GM21390 (cell line): ENCODE results near the gene CEND1.

Experiments
- ATAC-seq: cut with Tn5 transposase; IDR thresholded peaks from one replicate; pipeline ENCODE4 v1.9.1; 2021; ENCODE audit not compliant: unreplicated experiment

The CEND1 gene

DNA sequence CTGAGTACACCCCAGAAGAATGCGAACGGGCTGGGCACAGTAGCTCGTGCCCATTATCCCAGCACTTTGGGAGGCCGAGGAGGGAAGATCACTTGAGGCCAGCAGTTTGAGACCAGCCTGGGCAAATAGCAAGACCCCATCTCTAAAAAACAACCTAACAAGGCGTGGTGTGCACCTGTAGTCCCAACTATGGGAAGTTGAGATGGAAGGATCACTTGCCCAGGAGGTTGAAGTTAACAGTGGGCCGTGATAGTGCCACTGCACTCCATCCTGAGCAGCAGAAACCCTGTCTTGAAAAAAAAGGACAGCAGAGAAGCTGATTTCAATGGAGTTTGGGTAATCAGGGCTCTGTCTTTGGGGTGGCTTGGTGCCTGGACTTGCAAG lies 23.2 kb upstream of the CEND1 start:
- ATAC-seq, result no peak

DNA sequence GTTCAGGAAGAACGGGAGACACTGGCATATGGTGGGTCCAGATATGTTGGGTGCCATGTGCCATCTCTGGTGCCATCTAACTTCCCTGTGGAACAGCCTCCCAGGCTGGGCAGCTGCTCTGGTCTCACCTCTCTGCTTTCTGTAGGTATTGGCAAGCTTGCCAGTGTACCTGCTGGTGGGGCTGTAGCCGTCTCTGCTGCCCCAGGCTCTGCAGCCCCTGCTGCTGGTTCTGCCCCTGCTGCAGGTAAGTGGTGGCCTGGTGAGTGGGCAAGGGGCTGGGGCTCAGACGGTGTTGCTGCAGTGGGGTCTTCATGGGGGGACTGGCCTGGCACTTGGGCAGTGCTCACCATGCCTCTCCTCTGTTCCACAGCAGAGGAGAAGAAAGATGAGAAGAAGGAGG lies 22.5 kb upstream of the CEND1 start:
- ATAC-seq, result no peak

DNA sequence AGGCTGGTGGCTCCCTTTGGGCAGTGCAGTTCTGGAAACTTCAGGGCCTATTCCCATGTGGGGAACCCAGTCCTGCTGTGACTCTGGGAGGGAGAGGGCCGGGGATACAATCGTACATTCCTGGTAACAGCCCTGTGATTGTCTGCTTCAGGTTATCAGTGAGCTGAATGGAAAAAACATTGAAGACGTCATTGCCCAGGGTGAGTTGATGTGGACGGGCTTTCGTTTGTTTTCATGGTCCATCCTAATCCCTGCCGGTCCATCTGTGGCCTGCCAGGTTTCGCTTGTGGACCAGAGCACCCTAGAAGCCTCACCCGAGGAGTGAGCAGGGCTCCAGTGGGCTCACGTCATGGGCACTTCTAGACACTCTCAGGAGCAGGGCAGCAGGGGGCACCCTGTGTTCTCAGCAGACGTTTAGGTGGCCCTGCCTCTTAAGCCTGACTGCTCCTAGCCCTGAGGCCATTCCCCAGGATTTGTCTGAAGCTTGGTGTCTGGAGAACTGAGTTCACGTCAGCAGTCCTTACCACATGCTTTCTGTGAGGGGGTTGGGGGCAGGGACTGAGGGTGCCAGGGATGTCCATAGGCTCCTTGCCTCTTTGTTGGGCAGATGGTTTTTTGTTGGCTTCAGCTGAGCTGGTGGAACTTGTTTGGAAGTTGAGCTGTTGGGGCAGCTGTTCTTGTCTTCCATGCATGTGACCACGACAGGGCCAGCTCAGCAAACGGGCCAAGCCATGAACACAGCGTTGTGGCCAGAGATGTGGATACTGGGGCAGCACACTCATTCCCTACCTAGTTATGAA lies 21.8 kb upstream of the CEND1 start:
- ATAC-seq, result no peak

DNA sequence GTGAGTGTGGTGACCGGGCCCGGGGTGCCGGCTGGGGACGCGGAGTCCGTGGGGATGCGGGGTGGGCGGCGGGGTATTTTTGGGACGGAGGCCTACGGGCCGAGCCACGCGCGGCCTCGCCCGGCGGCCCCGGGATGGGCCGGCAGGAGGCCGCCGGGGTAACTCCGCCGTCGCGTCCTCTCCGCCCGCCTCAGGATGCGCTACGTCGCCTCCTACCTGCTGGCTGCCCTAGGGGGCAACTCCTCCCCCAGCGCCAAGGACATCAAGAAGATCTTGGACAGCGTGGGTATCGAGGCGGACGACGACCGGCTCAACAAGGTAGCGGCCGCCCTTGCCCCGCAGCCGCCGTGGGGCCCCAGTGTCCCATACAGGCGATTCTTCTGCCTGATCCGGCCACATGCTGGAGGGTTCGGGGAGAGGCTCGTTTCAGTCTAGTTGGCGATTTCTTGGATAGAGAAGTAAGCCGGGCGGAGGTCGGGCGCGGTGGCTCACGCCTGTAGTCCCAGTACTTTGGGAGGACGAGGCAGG lies 20.2 kb upstream of the CEND1 start:
- no peak for ATAC-seq

DNA sequence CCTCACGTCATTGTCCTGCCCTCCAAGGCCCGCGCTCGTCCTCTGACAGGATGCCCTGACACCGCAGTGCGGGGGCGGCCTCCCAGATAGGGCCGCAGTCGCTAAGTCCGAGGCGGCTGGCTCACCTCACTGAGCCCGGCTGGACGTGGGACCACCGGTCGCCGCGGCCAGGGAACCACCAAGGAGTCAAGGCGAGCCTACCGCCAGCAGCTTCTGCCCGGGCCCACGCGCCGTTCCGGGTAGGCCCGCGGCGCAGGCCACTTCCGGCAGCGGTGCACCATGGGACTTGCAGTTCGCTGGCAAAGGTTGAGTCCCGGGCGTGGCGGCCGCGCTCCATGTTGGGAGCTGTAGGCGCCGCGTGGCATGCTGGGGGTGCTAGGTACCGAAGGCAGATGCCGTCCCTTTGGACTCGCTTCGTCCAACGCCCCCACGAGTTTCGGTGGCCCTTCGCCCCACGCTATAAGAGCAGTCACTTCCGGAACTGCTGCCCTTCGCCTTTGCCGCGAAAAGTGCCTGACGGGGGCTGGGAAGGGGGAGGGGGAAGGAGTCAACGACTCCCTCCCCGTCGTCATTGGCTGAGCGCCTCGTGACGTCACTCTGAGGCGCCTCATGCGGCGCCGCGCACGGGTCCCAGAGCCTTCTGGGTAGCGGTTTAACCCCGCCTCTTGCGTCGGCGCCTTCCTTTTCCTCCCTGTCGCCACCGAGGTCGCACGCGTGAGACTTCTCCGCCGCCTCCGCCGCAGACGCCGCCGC lies 19.6 kb upstream of the CEND1 start, which contains the start of gene RPLP2:
RPLP2 (plus strand) TSS at position 681 of the 753 bp plus-strand sequence. CDS start 268 bp downstream, outside the sequence.
- ATAC-seq, result peak; percentile 70

DNA sequence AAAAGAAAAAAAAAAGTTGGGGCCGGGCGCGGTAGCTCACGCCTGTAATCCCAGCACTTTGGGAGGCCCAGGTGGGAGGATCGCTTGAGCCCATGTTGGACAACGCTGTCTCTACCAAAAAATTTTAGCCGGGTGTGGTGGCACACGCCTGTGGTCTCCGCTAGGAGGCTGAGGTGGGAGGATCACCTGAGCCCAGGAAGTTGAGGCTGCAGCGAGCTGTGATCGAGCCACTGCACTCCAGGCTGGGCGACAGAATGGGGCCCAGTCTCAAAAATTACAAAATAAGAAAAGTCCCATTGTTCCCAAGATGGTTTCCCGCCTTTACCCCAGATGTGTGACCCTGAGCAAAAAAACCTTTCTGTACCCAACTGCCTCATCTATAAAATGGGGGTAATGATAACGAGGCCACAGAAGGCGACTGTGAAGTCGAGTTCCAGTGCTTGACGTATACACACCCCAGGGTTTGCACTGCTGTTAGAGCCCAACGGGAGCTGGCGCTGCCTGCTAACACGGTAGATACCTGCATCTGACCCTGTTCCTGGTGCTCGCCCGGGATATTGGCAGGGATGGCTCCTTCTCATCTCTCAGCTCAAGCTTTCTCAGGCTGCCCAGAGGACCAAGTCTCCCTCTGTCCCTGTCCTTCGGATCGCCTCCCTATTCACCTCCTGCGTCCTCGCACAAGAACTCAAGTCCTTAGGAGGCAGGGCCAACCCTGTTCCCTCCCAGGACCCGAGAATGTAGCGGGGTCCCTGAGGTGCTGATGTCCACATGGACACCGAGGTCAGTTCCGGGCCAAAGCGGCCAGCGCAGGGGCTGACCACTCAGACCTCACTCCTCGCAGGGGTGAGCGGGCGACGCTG lies 18.8 kb upstream of the CEND1 start:
- no peak for ATAC-seq

DNA sequence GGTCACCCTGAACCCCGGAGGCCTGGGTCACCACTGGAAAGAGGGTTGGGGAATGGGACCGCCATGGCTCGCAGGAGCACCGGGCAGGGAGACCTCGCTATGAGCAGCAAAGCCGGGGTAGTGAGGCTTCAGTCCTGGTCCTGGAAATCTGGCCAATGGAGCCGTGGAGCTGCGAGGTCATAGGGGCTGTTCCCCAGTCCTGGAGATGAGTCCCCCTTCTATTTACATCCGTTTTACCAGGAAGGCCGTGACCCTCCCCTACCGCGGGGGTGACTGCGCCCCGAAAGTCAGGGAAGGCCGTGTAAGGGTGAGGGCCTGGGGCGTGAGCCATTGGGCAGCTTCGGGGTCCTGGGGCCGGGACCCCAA lies 14.7 kb upstream of the CEND1 start:
- no peak for ATAC-seq

DNA sequence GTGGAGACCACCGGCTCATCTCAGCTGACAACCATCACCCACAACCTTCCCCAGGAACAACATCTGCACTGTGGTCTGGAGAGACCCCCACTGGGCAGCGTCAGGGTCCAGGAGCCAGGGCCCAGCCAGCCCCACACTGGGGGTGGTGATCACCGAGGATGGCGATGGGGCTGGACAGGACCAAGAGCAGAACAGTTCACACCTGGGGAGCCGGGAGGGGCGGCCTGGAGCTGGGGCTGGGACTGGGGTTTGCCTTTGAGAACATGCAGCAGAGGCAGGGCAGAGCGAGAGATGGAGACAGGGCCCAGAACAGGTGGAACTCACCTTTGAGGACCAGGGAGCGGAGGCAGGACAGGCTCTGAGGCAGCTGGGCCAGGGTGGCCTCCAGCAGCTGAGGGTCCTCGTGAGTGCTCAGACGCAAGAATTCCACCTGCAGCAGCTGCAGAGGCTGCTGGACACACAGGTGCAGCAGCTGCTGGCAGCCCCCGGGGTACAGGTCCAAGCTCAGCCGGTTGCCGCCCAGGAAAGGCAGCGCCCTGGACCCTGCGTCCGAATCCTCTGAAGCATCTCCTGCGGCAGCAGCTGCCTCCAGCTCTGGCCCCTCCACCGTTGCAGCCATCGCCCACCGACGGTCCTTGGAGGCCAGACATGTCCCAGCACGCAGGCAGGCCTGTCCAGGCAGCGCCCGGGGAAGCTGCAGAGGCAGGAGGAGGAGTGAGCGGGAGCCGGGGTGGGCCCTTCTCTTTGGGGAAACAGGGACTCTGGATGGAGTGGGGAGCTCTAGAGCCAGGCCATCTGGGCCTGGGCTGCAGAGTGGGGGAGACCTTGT lies 14.1 kb upstream of the CEND1 start:
- no peak for ATAC-seq

DNA sequence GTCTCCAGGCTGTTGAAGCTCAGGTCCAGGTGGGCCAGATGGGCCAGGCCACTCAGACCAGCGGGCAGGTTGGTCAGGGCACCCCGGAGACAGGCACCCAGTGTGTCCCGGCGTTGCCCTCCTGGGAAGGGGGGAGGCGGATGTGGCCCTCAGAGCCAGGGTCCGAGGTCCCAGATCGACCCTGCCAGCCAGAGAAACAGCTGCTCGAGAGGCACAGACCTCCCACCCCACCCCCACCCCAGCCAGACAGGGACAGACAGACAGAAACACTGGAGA lies 13.5 kb upstream of the CEND1 start:
- ATAC-seq, result no peak

DNA sequence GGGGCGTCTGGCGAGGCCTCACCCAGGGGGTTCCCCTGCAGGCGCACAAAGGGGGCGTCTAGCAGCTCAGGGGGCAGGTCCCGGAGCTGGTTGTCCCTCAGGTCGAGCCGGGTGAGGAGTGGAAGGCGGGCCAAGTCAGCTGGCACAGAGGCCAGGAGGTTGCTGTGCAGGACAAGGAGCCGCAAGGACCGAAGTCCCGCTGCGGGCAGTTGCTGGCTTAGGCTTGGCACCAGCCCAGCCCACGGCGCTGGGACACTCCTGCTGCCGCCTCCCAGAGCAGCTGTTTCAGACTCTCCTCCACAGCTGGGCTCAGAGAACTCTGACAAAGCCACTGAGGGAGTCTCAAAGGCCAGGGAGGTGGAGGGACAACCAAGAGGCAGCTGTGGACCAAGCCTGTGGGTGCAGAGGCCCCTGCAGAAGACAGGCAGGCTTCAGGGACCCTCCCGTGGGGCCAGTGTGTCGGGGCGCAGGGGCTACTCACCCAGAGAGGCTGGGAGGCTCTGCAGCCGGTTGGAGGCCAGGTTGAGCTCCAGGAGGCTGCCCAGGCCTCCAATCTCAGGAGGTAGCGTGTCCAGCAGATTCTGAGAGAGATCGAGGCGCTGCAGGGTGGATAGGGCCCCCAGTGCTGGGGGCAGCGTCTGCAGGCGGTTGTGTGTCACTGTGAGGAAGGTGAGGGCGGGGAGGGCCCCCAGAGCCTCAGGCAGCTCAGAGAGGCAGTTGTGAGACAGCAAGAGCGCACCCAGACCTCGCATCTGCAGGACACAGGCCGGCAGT lies 13.0 kb upstream of the CEND1 start:
- no peak for ATAC-seq

DNA sequence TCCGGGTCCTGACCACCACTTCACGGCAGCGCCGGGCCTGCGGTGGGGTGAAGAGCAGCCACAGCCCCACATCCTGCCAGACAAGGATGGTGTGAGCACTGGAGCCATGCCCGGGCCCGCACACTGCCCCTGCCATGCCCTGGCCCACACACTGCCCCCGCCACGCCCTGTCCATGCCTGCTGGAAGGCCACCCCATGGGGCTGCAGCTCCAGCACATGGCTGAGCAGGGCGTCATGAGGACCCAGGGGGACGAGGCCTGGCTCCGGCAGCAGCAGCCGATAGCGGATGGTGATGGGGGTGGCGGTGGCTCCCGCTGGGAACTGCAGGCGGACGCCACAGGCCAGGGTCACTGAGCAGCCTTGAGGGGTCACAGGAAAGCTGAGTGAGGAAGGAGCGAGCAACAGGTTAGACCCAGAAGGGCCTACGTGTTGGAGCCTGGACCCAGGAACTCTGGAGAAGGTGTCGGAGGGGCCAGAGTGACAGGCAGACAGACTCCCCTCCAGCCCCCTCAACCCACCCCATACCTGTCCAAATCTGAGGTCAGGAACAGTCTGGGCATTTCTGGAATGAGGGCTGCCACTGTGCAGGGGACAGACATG lies 12.2 kb upstream of the CEND1 start:
- ATAC-seq, result no peak

DNA sequence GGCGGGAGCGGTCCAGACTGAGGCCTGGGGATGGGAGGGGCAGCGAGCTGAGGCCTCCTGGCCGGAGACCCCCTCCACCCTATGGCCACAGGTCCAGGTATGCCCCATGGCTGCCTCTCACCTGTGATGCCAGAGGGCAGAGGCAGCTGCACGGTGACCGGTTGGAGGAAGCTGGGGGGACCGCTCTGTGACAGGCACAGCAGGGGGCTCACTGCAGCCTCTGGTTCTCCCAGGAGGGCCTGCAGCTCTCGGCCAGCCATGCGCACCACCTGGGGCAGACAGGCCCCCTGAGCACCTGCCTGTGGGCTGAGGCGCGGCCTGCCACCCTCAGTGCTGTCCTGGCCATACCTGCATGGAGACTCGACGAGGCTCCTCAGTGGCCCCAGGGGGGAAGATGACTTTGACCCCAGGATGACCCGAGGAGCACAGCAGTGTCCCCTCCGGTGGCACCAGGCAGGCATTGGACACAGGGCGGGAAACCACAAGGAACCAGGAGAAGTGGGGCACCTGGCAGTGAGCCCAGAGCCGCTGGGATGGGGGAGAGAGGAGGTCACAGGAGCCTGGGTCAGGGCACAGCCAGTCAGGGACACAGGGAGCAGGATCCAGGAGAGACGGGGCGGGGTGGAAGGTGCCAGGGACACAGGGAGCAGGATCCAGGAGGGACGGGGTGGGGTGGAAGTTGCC lies 11.3 kb upstream of the CEND1 start:
- ATAC-seq, result no peak

DNA sequence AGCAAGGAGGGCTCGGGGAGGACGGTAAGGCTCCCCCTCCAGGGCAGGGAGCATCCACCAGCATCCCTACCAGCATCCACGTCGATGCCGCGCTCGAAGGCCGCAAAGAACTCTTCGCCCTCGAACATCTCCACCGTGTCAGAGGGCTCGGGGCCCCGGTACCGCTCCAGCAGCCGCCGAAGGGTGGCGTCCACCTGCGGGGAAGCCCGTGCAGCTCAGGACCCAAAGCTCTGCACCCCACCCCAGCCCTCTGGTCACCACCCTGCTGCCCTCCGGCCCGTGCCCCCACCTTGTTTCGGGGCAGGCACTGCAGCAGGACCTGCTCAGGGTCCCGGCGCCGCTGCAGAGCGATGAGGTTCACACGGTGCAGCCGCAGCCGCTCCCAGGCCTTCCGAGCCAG lies 10.6 kb upstream of the CEND1 start:
- no peak for ATAC-seq

DNA sequence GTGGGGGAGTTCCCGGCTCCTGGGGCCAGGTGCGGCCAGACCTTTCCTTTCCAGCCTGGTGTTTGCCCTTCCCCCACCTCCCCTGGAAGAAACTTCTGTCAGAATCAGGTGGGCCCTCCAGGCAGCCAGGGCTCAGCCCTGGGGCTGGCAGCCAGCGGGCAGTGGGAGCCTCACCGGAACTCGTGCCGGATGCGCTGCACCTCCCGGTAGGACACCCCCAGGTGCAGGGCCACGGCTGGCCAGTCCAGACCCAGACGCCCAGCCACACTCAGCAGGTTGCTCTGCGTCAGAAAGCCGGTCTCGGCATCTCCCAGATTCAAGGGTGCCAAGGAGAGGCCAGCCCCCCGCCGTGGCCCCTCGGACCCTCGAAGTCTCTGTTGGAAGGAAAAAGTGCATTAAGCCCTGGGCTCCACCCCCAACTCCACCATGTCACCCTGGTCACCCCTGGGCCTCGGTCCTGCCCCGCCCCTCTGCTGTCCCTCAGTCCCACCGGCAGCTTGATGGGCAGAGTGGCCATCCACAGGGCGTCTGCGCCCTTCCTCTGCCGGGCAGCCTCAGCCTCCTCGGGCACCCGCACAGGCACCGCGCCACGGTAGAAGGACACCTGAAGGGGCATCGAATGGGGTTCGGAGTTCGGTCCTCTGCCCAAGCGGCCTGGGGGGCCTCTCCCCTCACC lies 9.9 kb upstream of the CEND1 start:
- ATAC-seq, result no peak

DNA sequence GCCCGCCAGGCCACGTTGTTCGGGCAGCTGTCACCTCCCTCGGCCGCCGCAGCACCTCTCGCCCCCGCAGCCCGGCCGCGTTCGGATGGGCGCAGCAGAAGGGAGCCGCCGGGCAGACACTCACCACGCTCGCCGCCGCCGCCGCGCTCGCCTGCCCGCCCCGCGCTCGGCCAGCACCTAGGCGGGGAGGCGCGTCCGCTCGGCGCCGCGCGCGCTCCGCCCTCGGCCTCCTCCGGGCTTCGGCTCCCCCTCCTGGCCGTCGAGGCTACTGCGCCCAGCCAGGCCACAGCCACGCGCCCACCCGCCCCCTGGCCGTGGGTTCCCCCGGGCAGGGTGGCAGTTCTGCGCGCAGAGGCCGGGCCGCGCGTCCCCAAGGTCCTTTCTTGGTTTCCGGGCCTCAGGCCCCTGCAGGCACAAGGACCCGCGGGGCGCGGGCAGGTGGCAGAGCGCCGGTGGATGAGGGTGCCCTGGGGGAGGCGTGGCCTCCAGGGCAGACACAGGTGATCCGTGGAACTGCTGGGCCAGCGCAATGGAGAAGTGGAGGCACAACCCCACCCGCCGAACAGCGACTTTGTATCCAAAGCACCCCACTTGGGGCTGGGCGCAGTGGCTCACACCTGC lies 8.3 kb upstream of the CEND1 start, which contains the start of gene SLC25A22:
SLC25A22 (minus strand) TSS at position 189 of the 621 bp plus-strand sequence. CDS start 3,275 bp downstream, outside the sequence.
- ATAC-seq, result peak; percentile 68

DNA sequence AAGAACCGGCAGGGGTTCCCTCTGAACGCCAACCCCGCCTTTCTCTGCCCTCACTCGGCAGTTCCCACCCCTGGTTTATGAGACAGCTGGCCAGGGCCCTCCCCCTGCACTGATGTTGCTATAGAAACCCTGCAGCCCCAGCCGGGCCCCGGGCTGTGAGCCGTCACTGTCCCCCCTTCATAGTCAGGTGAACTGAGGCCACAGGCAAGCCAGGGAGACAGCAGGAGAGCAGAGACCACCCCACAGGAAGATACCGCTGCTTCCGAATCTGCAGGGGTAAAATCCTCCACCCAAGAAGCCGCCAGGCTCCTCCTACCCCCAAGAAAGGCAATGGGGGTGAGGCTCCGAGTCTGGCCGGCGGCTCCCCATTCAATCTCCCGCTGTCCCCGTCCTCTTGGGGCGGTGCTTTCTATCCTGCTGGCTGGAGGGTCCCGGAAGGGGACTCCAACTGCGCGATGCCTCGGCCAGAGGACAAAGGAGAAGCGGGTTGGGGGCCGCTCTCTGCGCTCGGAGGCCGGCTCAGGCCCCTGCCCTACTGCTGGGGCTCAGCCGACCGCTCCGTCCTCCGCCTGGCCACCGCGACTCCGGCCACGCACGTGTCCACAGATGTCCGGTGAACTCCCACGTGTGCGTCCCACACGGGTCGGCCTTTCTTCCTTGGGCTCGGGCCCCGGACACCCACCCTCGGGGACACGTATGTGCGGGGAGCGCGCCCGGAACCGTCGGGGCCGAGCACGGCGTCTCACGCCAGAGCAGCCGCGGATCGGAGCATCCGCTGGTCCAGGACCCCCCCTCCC lies 7.6 kb upstream of the CEND1 start:
- peak; percentile 38 for ATAC-seq
